DND-41 (cell line): Measurements from ENCODE around the gene SMIM22.

ENCODE experiments used
- ATAC-seq: fragments of 200-7000 bp; cut with Tn5 transposase; 3 replicates; pipeline ENCODE4 v1.9.1; 2021; ENCODE audit warnings: low read depth; ENCODE audit not compliant: insufficient read depth
- DNase-seq: peaks from one replicate; pipeline ENCODE4 v3.0.0-alpha.2; 2020
- H2AFZ ChIP-seq: 2 replicates; pipeline ENCODE4 v1.6.0; 2012; ENCODE audit warnings: low read depth, low read length
- H3K27ac ChIP-seq: 2 replicates; pipeline ENCODE4 v1.5.1; 2012; ENCODE audit warnings: low read length, inconsistent platforms
- H3K27me3 ChIP-seq: fragments of 200-600 bp; sonication (generic); 2 replicates; pipeline ENCODE4 v1.6.0; 2012; ENCODE audit warnings: low read length, mild to moderate bottlenecking, inconsistent platforms; ENCODE audit not compliant: insufficient read depth, poor library complexity
- H3K36me3 ChIP-seq: 2 replicates; pipeline ENCODE4 v1.5.1; 2012; ENCODE audit warnings: low read length, inconsistent platforms; ENCODE audit not compliant: insufficient read depth
- H3K4me1 ChIP-seq: 2 replicates; pipeline ENCODE4 v1.5.1; 2012; ENCODE audit warnings: mild to moderate bottlenecking, low read length; ENCODE audit not compliant: insufficient read depth
- H3K4me2 ChIP-seq: 2 replicates; pipeline ENCODE4 v1.6.0; 2012; ENCODE audit warnings: mild to moderate bottlenecking, moderate library complexity, low read length, inconsistent platforms; ENCODE audit not compliant: insufficient read depth
- H3K4me3 ChIP-seq, 2 experiments: fragments of 200-600 bp in 1 of 2; shearing (Covaris generic) in 1 of 2; 2 replicates each; pipeline ENCODE4 v1.5.1; 2012 to 2016; ENCODE audit warnings: inconsistent platforms in 2 of 2, low read length in 2 of 2, mild to moderate bottlenecking in 2 of 2, low read depth in 1 of 2, moderate library complexity in 1 of 2
- H3K79me2 ChIP-seq: 2 replicates; pipeline ENCODE4 v1.6.0; 2012; ENCODE audit warnings: low read length, inconsistent platforms; ENCODE audit not compliant: insufficient read depth
- H3K9ac ChIP-seq: 2 replicates; pipeline ENCODE4 v1.6.0; 2012; ENCODE audit warnings: low read depth, mild to moderate bottlenecking, inconsistent platforms, low read length, moderate library complexity
- H3K9me3 ChIP-seq: 2 replicates; pipeline ENCODE4 v1.5.1; 2012; ENCODE audit warnings: low read length, moderate library complexity, mild to moderate bottlenecking, inconsistent platforms; ENCODE audit not compliant: insufficient read depth, severe bottlenecking
- H4K20me1 ChIP-seq: 2 replicates; pipeline ENCODE4 v1.6.0; 2012; ENCODE audit warnings: low read length; ENCODE audit not compliant: insufficient read depth
- CTCF ChIP-seq: IDR thresholded peaks from 2 replicates; pipeline ENCODE4 v1.5.1; 2012; ENCODE audit warnings: borderline replicate concordance, low read length, moderate library complexity, mild to moderate bottlenecking; ENCODE audit not compliant: poor library complexity, severe bottlenecking; ENCODE audit errors: extremely low read depth
- EZH2 ChIP-seq: IDR thresholded peaks from 3 replicates; pipeline ENCODE4 v1.6.1; 2012; ENCODE audit warnings: borderline replicate concordance, low read depth, mild to moderate bottlenecking, moderate library complexity, low read length, inconsistent platforms; ENCODE audit not compliant: severe bottlenecking

Gene SMIM22

GRCh38 chr16:4795828-4796572, 831 bp downstream of the SMIM22 start:
- Histone ChIP-seq H3K36me3 (no peaks in the 10 kb centered on the region), H4K20me1 (no peaks in the 10 kb centered on the region), H3K4me2 (no peak overlapping the region), H3K9ac (no peak overlapping the region), H3K79me2 (no peaks in the 10 kb centered on the region), H3K4me1 (peaks cover 1% of the 10 kb centered on the region; the same call in 1 of the 2 replicates), H2AFZ (no peak overlapping the region), H3K27ac (no peak overlapping the region), H3K4me3 (no peak overlapping the region), H3K27me3 (no peaks in the 10 kb centered on the region), H3K9me3 (no peaks in the 10 kb centered on the region)
- ATAC-seq (no peak), DNase-seq (no peak)
- TF ChIP-seq EZH2, result no peak
- TF ChIP-seq CTCF, result no peak

- DNase-seq, result no peak
- H3K36me3 ChIP-seq, result no peaks in the 10 kb centered on the region
These were observed 2.0 kb downstream of the SMIM22 start for GRCh38 chr16:4796982-4797804.

GRCh38 chr16:4797805-4798252, 2.7 kb downstream of the SMIM22 start:
- no peak overlapping the region for H3K27ac ChIP-seq
- no peak for ATAC-seq

More at GRCh38 chr16:4796982-4797804, 2.0 kb downstream of the SMIM22 start:
- Histone ChIP-seq H3K4me1 (peaks cover 13% of the 10 kb centered on the region), H3K4me3 (no peak overlapping the region), H3K79me2 (no peaks in the 10 kb centered on the region), H3K27me3 (no peaks in the 10 kb centered on the region), H3K9ac (no peak overlapping the region), H3K4me2 (no peak overlapping the region), H2AFZ (no peak overlapping the region), H4K20me1 (peaks cover 6% of the 10 kb centered on the region; the same call in 1 of the 2 replicates), H3K27ac (no peak overlapping the region), H3K9me3 (no peaks in the 10 kb centered on the region)
- TF ChIP-seq EZH2 (no peak), CTCF (no peak)
- ATAC-seq, result no peak

More at GRCh38 chr16:4797805-4798252, 2.7 kb downstream of the SMIM22 start:
- H3K36me3 ChIP-seq, result no peaks in the 10 kb centered on the region
- no peak overlapping the region for H2AFZ ChIP-seq
- no peaks in the 10 kb centered on the region for H3K9me3 ChIP-seq
- no peak for DNase-seq
- H3K4me3 ChIP-seq, result no peak overlapping the region
- H3K79me2 ChIP-seq, result no peaks in the 10 kb centered on the region
- H4K20me1 ChIP-seq, result peaks cover 6% of the 10 kb centered on the region; the same call in 1 of the 2 replicates
- H3K4me2 ChIP-seq, result no peak overlapping the region
- no peaks in the 10 kb centered on the region for H3K27me3 ChIP-seq
- no peak overlapping the region for H3K9ac ChIP-seq
- peaks cover 14% of the 10 kb centered on the region for H3K4me1 ChIP-seq
- TF ChIP-seq EZH2 (no peak), CTCF (no peak)
